HEK293 (cell line): ENCODE measurements around the gene ZFP36.
A peak's percentile ranks its signal among the peaks of the same experiment; 100 is the strongest.

ENCODE experiments used
- BCL11A ChIP-seq: fragments of 450-650 bp; formaldehyde crosslinking; IDR thresholded peaks from 2 replicates; pipeline ENCODE4 v1.5.1; 2016; ENCODE audit warnings: low read depth, missing biosample characterization, missing genetic modification characterization
- GLIS1 ChIP-seq: fragments of 450-650 bp; formaldehyde crosslinking; IDR thresholded peaks from 2 replicates; pipeline ENCODE4 v1.5.1; 2016; ENCODE audit warnings: missing biosample characterization, missing genetic modification characterization
- MYNN ChIP-seq: fragments of 450-650 bp; formaldehyde crosslinking; IDR thresholded peaks from 2 replicates; pipeline ENCODE4 v1.5.1; 2016; ENCODE audit warnings: missing biosample characterization, missing genetic modification characterization, borderline replicate concordance
- ZBTB17 ChIP-seq: fragments of 450-650 bp; formaldehyde crosslinking; IDR thresholded peaks from 2 replicates; pipeline ENCODE4 v1.5.1; 2016; ENCODE audit warnings: missing biosample characterization, missing genetic modification characterization
- ZNF132 ChIP-seq: fragments of 450-650 bp; formaldehyde crosslinking; IDR thresholded peaks from 2 replicates; pipeline ENCODE4 v1.5.1; 2017; ENCODE audit warnings: missing biosample characterization, missing genetic modification characterization, borderline replicate concordance
- ZNF146 ChIP-seq: fragments of 450-650 bp; formaldehyde crosslinking; IDR thresholded peaks from 2 replicates; pipeline ENCODE4 v1.5.1; 2016; ENCODE audit warnings: missing biosample characterization, missing genetic modification characterization
- ZNF169 ChIP-seq: fragments of 450-650 bp; formaldehyde crosslinking; IDR thresholded peaks from 2 replicates; pipeline ENCODE4 v1.5.1; 2016; ENCODE audit warnings: missing biosample characterization, missing genetic modification characterization
- ZNF19 ChIP-seq: fragments of 450-650 bp; formaldehyde crosslinking; IDR thresholded peaks from 2 replicates; pipeline ENCODE4; 2016; ENCODE audit warnings: missing biosample characterization, missing genetic modification characterization, low read depth
- ZNF2 ChIP-seq: fragments of 450-650 bp; formaldehyde crosslinking; IDR thresholded peaks from 2 replicates; pipeline ENCODE4 v1.5.1; 2016; ENCODE audit warnings: missing biosample characterization, missing genetic modification characterization
- ZNF391 ChIP-seq: fragments of 450-650 bp; formaldehyde crosslinking; IDR thresholded peaks from 2 replicates; pipeline ENCODE4 v1.5.1; 2016; ENCODE audit warnings: low read depth, missing biosample characterization, missing genetic modification characterization, borderline replicate concordance
- ZNF548 ChIP-seq: fragments of 450-650 bp; formaldehyde crosslinking; IDR thresholded peaks from 2 replicates; pipeline ENCODE4 v1.5.1; 2016; ENCODE audit warnings: missing biosample characterization, missing genetic modification characterization
- ZNF555 ChIP-seq: fragments of 450-650 bp; formaldehyde crosslinking; conservative IDR thresholded peaks from 2 replicates; pipeline ENCODE4 v1.5.1; 2017; ENCODE audit warnings: missing biosample characterization, mild to moderate bottlenecking, missing genetic modification characterization, inconsistent platforms
- ZNF561 ChIP-seq: fragments of 450-650 bp; IDR thresholded peaks from 2 replicates; pipeline ENCODE4 v1.5.1; 2018; ENCODE audit warnings: missing biosample characterization, missing genetic modification characterization, borderline replicate concordance
- ZNF585B ChIP-seq: fragments of 450-650 bp; formaldehyde crosslinking; IDR thresholded peaks from 2 replicates; pipeline ENCODE4 v1.5.1; 2016; ENCODE audit warnings: missing biosample characterization, missing genetic modification characterization
- ZNF610 ChIP-seq: fragments of 450-650 bp; formaldehyde crosslinking; IDR thresholded peaks from 2 replicates; pipeline ENCODE4 v1.5.1; 2016; ENCODE audit warnings: missing biosample characterization, missing genetic modification characterization, borderline replicate concordance
- ZNF654 ChIP-seq: fragments of 450-650 bp; formaldehyde crosslinking; IDR thresholded peaks from 2 replicates; pipeline ENCODE4 v1.5.1; 2016; ENCODE audit warnings: low read depth, missing biosample characterization, missing genetic modification characterization
- ZNF747 ChIP-seq: fragments of 450-650 bp; formaldehyde crosslinking; IDR thresholded peaks from 2 replicates; pipeline ENCODE4 v1.5.1; 2016; ENCODE audit warnings: missing biosample characterization, missing genetic modification characterization
- ZNF791 ChIP-seq: fragments of 450-650 bp; formaldehyde crosslinking; IDR thresholded peaks from 2 replicates; pipeline ENCODE4 v1.5.1; 2016; ENCODE audit warnings: missing biosample characterization, missing genetic modification characterization
- ZNF830 ChIP-seq: fragments of 450-650 bp; IDR thresholded peaks from 2 replicates; pipeline ENCODE4 v1.5.0; 2018; ENCODE audit warnings: missing biosample characterization, missing genetic modification characterization, low read depth, mild to moderate bottlenecking, moderate library complexity
- ZSCAN23 ChIP-seq: fragments of 450-650 bp; formaldehyde crosslinking; IDR thresholded peaks from 2 replicates; pipeline ENCODE4 v1.5.1; 2016; ENCODE audit warnings: missing biosample characterization, missing genetic modification characterization
- ZSCAN30 ChIP-seq: fragments of 450-650 bp; IDR thresholded peaks from 2 replicates; pipeline ENCODE4 v1.5.1; 2018; ENCODE audit warnings: missing biosample characterization, mild to moderate bottlenecking, missing genetic modification characterization, moderate library complexity
- TF ChIP-seq, protein P1 (sequence below): fragments of 450-650 bp; formaldehyde crosslinking; conservative IDR thresholded peaks from 2 replicates; pipeline ENCODE4 v1.5.1; 2016; ENCODE audit warnings: low read depth, missing biosample characterization, missing genetic modification characterization
- TF ChIP-seq, protein P2 (sequence below): fragments of 450-650 bp; formaldehyde crosslinking; IDR thresholded peaks from 2 replicates; pipeline ENCODE4 v1.5.1; 2016; ENCODE audit warnings: missing biosample characterization, missing genetic modification characterization
- TF ChIP-seq, protein P3 (sequence below): fragments of 450-650 bp; IDR thresholded peaks from 2 replicates; pipeline ENCODE4 v1.5.1; 2018; ENCODE audit warnings: missing biosample characterization, mild to moderate bottlenecking, missing genetic modification characterization
- TF ChIP-seq, protein P4 (sequence below): fragments of 450-650 bp; formaldehyde crosslinking; IDR thresholded peaks from 2 replicates; pipeline ENCODE4 v1.5.0; 2017; ENCODE audit warnings: missing biosample characterization, missing genetic modification characterization, borderline replicate concordance
- TF ChIP-seq, protein P5 (sequence below): fragments of 450-650 bp; formaldehyde crosslinking; IDR thresholded peaks from 2 replicates; pipeline ENCODE4 v1.5.1; 2016; ENCODE audit warnings: missing biosample characterization, missing genetic modification characterization, borderline replicate concordance

The ZFP36 gene

DNA sequence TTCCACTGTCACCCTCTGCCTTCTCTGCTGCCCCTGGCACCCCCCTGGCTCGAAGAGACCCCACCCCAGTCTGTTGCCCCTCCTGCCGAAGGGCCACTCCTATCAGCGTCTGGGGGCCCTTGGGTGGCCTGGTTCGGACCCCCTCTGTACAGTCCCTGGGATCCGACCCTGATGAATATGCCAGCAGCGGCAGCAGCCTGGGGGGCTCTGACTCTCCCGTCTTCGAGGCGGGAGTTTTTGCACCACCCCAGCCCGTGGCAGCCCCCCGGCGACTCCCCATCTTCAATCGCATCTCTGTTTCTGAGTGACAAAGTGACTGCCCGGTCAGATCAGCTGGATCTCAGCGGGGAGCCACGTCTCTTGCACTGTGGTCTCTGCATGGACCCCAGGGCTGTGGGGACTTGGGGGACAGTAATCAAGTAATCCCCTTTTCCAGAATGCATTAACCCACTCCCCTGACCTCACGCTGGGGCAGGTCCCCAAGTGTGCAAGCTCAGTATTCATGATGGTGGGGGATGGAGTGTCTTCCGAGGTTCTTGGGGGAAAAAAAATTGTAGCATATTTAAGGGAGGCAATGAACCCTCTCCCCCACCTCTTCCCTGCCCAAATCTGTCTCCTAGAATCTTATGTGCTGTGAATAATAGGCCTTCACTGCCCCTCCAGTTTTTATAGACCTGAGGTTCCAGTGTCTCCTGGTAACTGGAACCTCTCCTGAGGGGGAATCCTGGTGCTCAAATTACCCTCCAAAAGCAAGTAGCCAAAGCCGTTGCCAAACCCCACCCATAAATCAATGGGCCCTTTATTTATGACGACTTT, 2.0 kb downstream of the ZFP36 start (continued):
- no peak for TF ChIP-seq ZNF548 (tag by site-specific recombination)
- no peak for TF ChIP-seq MYNN (tag by site-specific recombination)
- no peak for TF ChIP-seq ZNF610 (tag by site-specific recombination)
- no peak for TF ChIP-seq ZNF391
- TF ChIP-seq ZNF555 (tag by site-specific recombination) = no peak
- TF ChIP-seq, protein P1, sequence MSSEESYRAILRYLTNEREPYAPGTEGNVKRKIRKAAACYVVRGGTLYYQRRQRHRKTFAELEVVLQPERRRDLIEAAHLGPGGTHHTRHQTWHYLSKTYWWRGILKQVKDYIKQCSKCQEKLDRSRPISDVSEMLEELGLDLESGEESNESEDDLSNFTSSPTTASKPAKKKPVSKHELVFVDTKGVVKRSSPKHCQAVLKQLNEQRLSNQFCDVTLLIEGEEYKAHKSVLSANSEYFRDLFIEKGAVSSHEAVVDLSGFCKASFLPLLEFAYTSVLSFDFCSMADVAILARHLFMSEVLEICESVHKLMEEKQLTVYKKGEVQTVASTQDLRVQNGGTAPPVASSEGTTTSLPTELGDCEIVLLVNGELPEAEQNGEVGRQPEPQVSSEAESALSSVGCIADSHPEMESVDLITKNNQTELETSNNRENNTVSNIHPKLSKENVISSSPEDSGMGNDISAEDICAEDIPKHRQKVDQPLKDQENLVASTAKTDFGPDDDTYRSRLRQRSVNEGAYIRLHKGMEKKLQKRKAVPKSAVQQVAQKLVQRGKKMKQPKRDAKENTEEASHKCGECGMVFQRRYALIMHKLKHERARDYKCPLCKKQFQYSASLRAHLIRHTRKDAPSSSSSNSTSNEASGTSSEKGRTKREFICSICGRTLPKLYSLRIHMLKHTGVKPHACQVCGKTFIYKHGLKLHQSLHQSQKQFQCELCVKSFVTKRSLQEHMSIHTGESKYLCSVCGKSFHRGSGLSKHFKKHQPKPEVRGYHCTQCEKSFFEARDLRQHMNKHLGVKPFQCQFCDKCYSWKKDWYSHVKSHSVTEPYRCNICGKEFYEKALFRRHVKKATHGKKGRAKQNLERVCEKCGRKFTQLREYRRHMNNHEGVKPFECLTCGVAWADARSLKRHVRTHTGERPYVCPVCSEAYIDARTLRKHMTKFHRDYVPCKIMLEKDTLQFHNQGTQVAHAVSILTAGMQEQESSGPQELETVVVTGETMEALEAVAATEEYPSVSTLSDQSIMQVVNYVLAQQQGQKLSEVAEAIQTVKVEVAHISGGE (tag by site-specific recombination) = no peak
- TF ChIP-seq, protein P2, sequence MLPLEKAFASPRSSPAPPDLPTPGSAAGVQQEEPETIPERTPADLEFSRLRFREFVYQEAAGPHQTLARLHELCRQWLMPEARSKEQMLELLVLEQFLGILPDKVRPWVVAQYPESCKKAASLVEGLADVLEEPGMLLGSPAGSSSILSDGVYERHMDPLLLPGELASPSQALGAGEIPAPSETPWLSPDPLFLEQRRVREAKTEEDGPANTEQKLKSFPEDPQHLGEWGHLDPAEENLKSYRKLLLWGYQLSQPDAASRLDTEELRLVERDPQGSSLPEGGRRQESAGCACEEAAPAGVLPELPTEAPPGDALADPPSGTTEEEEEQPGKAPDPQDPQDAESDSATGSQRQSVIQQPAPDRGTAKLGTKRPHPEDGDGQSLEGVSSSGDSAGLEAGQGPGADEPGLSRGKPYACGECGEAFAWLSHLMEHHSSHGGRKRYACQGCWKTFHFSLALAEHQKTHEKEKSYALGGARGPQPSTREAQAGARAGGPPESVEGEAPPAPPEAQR (tag by site-specific recombination) = no peak
- no peak for TF ChIP-seq ZNF585B
- no peak for TF ChIP-seq ZNF19 (tag by site-specific recombination)
- TF ChIP-seq, protein P3, sequence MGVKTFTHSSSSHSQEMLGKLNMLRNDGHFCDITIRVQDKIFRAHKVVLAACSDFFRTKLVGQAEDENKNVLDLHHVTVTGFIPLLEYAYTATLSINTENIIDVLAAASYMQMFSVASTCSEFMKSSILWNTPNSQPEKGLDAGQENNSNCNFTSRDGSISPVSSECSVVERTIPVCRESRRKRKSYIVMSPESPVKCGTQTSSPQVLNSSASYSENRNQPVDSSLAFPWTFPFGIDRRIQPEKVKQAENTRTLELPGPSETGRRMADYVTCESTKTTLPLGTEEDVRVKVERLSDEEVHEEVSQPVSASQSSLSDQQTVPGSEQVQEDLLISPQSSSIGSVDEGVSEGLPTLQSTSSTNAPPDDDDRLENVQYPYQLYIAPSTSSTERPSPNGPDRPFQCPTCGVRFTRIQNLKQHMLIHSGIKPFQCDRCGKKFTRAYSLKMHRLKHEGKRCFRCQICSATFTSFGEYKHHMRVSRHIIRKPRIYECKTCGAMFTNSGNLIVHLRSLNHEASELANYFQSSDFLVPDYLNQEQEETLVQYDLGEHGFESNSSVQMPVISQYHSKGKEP (tag by site-specific recombination) = no peak
- no peak for TF ChIP-seq ZNF654
- no peak for TF ChIP-seq ZNF132 (tag by site-specific recombination)
- TF ChIP-seq ZNF146 = no peak
- no peak for TF ChIP-seq ZNF2 (tag by site-specific recombination)
- TF ChIP-seq BCL11A (tag by site-specific recombination) = 0 out of 2 replicates have a peak, but pooled peaks have one; percentile 30
- no peak for TF ChIP-seq ZSCAN23
- TF ChIP-seq ZBTB17 (tag by site-specific recombination) = 0 out of 2 replicates have a peak, but pooled peaks have one; percentile 25
- no peak for TF ChIP-seq ZNF747 (tag by site-specific recombination)
- TF ChIP-seq, protein P4, sequence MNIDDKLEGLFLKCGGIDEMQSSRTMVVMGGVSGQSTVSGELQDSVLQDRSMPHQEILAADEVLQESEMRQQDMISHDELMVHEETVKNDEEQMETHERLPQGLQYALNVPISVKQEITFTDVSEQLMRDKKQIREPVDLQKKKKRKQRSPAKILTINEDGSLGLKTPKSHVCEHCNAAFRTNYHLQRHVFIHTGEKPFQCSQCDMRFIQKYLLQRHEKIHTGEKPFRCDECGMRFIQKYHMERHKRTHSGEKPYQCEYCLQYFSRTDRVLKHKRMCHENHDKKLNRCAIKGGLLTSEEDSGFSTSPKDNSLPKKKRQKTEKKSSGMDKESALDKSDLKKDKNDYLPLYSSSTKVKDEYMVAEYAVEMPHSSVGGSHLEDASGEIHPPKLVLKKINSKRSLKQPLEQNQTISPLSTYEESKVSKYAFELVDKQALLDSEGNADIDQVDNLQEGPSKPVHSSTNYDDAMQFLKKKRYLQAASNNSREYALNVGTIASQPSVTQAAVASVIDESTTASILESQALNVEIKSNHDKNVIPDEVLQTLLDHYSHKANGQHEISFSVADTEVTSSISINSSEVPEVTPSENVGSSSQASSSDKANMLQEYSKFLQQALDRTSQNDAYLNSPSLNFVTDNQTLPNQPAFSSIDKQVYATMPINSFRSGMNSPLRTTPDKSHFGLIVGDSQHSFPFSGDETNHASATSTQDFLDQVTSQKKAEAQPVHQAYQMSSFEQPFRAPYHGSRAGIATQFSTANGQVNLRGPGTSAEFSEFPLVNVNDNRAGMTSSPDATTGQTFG = no peak
- no peak for TF ChIP-seq ZNF791 (tag by site-specific recombination)
- TF ChIP-seq ZNF830 (tag by site-specific recombination) = no peak
- no peak; the same call in 1 of the 2 replicates for TF ChIP-seq ZNF561 (tag by site-specific recombination)
- no peak for TF ChIP-seq ZNF169 (tag by site-specific recombination)
- peak; percentile 76; the same call in 1 of the 2 replicates for TF ChIP-seq ZSCAN30
- TF ChIP-seq, protein P5, sequence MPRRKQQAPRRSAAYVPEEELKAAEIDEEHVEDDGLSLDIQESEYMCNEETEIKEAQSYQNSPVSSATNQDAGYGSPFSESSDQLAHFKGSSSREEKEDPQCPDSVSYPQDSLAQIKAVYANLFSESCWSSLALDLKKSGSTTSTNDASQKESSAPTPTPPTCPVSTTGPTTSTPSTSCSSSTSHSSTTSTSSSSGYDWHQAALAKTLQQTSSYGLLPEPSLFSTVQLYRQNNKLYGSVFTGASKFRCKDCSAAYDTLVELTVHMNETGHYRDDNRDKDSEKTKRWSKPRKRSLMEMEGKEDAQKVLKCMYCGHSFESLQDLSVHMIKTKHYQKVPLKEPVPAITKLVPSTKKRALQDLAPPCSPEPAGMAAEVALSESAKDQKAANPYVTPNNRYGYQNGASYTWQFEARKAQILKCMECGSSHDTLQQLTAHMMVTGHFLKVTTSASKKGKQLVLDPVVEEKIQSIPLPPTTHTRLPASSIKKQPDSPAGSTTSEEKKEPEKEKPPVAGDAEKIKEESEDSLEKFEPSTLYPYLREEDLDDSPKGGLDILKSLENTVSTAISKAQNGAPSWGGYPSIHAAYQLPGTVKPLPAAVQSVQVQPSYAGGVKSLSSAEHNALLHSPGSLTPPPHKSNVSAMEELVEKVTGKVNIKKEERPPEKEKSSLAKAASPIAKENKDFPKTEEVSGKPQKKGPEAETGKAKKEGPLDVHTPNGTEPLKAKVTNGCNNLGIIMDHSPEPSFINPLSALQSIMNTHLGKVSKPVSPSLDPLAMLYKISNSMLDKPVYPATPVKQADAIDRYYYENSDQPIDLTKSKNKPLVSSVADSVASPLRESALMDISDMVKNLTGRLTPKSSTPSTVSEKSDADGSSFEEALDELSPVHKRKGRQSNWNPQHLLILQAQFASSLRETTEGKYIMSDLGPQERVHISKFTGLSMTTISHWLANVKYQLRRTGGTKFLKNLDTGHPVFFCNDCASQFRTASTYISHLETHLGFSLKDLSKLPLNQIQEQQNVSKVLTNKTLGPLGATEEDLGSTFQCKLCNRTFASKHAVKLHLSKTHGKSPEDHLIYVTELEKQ (tag by site-specific recombination) = no peak; the same call in 1 of the 2 replicates
- peak; percentile 53 for TF ChIP-seq GLIS1
